NOMO-1 (cell line): ENCODE results near the gene NPTN.
"Not testable (repeated sequence)": the region's sequence is repeated elsewhere in the genome, so short reads cannot be mapped to it uniquely, and the experiment has no call there.

Source experiments
- DNase-seq, 2 experiments: peaks; one replicate each; lab custom pipeline; 2025; ENCODE audit not compliant: unreplicated experiment in 2 of 2; lab: John Stamatoyannopoulos, UW

The NPTN gene

DNA sequence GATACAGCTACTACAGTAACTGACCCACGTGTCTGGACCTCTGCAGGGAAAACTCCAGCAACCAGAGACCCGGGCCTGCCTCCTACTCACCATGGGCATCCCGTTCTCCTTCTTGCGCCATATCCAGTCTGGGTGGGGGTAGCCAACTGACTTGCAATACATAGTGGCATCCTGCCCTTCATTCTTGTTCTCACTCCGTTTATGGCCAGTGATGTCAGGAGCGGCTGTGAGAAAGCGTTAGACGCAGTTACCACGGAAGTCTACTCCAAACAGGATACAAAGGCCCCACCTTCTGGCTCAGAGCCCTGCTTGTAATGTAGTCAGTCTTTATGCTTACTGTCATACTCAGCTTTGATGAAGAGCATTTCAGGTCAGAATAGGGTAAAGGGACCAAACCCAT is 59.6 kb downstream of the NPTN start:
- no peak for DNase-seq

DNA sequence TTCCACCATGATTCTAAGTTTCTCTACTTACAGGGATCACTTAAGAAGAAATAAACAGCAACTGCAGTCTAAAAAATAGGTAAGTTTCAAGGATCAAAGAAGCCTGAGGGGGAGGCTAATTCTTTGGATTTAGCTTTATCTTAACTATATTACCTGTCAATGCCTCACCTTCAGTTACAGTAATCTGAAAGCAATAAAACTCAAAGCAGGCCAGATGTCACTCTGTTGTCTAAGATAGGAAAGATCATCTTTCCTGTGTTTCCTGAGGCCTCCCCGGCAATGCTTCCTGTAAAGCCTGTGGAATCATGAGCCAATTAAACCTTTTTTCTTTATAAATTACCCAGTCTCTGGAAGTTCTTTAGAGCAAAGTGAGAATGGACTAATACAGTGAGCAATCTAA is 60.2 kb downstream of the NPTN start:
- no peak for DNase-seq

DNA sequence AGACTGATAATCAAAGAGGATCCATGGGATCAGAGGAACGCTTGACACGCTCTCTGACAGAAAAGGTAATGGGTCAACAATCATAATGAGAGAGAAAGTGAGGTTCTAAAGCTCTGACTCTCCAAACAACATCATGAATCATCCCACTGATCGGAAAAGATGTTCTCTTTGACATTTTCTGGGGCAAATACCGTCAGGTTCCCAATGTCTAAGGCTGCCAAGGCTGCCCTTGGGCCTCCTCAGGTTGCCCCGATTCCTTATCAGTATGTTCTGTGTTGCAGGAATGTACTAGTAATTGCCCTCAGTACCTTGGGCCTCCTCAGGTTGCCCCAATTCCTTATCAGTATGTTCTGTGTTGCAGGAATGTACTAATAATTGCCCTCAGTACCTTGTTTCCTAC is 60.9 kb downstream of the NPTN start:
- DNase-seq = no peak

DNA sequence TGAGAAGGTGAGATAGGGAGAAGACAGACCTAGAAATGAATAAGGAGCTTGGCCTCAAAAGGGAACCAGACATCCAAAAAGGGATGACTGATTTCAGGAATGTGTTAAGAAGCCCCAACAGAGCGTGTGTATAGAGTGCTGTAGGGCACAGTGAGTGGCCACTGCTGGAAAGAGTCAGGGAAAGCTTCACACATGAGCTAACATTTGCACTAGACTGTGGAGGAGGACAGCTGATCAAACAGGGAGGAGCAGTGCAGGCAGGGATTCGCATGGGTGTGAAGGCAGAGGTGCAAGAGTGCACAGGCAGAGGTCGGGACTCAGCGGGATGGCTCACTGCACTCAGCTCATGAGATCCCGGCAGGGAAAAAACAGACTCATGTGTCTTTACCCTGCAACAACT is 61.8 kb downstream of the NPTN start:
- DNase-seq = no peak

DNA sequence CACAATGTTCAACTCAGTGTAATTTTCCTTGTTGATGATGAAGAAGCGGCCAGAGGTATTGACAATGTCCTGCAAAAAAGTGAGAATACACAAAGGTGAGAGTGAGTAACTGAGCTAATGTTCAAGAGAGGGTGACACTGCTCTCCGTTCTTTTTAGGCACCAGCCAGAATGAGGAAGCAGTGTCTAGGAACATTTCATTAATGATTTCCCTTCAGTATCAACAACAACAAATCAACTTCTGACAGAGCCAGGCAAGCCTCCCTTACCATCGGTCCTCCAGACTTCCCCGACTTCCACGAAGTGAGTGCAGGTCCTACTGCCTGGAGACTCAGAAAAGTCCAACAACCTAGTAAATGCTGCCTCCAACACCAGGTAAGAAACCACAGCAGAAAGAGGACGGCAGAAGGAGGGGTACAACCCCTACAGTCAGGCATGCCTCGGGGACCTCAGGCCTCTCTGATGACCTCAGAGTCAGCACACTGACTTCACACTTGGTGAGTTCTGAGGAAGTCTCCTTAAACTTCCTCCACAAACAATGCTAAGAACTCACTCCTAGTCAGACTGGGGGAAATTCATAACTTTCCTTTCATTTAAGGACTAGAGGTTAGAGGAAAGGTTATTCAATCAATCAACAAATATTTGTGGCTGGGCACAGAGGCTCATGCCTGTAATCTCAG is 62.7 kb downstream of the NPTN start:
- DNase-seq = no peak

DNA sequence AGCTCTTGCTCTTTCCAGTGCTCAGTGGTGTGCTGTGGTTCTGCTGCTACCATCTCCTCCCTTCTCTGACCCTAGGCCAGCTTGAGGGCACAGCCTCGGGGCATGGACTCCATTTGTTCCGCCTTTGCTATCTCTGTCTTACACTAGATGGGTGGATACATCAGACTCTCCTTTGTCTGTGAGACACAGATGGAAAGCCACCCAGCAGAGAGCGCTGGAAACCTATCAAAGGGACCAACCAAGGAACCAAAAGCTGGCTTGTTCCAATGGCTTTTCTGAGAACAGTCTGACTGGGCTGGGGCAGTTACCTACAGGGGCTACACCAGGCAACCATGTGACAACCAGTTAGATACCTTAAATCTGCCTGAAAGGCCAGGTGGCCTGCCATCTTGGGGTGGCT is 63.8 kb downstream of the NPTN start:
- no peak for DNase-seq

- DNase-seq = no peak
Measured at GRCh38 chr15:73568564-73569280, 64.5 kb downstream of the NPTN start.

GRCh38 chr15:73567020-73567419 is 66.2 kb downstream of the NPTN start:
- no peak for DNase-seq

GRCh38 chr15:73564255-73564654 is 68.9 kb downstream of the NPTN start:
- peak; percentile 40 to 67 for DNase-seq

DNA sequence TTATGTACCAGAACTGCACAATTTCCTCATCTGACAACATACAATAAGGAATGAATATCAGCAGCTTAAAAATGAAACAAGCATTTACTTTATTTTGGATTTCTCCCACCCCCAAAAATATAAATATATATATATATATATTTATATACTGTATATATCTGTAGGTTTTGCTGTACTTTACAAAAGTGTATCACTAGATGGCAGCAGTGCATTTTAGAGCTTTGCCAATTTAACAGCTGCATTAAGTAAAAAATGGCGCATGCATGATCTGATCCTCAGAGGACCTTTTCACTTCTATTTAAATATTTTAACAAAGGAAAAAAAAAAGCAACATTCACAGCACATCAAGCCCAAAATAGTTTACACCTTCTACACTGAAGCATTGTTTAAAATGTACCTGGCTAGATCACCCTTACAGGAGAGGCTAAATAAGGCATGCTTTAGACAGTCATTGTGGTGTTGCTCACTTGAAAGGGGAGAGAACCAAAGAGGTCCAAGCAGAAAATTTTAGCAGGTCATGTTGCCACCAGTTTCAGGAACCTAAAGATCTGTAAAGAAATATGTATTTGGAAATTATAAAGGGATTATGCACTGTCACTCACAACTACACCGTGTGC is 72.6 kb downstream of the NPTN start:
- DNase-seq = peak in 1 of 2 experiments; percentile 49

DNA sequence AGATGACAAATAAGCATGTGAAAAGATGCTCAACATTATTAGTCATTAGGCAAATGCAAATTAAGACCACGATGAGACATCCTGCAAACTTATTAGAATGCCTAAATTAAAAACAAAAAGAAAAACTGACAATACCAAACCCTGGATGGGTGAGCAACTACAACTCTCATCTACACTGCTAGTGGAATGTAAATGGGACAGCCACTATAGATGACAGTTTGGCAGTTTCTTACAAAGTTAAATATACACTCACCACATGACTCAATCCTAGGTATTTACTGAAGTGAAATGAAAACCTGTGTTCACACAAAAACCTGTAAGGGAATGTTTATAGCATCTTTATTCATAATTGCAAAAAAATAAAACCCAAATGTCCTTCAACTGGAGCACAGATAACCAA is 74.7 kb downstream of the NPTN start:
- no peak for DNase-seq

GRCh38 chr15:73555080-73555479 is 78.1 kb downstream of the NPTN start:
- no peak for DNase-seq

- no peak for DNase-seq
Measured at GRCh38 chr15:73550190-73550589, 83.0 kb downstream of the NPTN start.

DNA sequence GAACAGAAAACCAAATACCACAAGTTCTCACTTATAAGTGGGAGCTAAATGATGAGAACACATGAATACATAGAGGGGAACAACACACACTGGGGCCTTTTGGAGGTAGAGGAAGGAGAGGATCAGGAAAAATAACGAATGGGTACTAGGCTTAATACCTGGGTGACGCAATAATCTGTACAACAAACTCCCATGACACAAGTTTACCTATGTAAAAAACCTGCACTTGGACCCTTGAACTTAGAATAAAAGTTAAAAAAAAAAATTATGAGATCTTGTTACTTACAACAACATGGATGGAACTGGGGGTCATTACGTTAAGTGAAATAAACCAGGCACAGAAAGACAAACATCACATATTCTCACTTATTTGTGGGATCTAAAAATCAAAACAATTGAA is 84.3 kb downstream of the NPTN start:
- DNase-seq = not testable (repeated sequence)

GRCh38 chr15:73541479-73541878 is 91.7 kb downstream of the NPTN start:
- no peak for DNase-seq

DNA sequence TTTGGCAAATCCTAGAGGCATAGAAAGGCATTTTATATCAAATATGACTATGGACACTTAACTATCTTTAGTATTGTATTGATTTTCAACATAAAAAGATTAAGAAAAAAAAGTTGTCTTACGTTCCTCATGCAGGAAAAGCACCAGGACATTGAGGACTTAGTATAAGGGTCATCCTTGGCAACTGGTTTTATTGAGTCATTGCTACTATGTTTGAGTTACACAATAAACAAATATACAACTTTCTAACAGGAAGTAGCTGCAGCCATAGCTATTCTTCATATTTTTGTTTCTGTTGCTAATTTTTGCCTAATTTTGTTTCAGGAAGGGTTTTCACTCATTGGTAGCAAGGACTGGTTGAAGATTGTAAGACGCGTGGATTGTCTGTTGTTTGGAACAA is 93.0 kb downstream of the NPTN start:
- DNase-seq = peak in 1 of 2 experiments; percentile 45

DNA sequence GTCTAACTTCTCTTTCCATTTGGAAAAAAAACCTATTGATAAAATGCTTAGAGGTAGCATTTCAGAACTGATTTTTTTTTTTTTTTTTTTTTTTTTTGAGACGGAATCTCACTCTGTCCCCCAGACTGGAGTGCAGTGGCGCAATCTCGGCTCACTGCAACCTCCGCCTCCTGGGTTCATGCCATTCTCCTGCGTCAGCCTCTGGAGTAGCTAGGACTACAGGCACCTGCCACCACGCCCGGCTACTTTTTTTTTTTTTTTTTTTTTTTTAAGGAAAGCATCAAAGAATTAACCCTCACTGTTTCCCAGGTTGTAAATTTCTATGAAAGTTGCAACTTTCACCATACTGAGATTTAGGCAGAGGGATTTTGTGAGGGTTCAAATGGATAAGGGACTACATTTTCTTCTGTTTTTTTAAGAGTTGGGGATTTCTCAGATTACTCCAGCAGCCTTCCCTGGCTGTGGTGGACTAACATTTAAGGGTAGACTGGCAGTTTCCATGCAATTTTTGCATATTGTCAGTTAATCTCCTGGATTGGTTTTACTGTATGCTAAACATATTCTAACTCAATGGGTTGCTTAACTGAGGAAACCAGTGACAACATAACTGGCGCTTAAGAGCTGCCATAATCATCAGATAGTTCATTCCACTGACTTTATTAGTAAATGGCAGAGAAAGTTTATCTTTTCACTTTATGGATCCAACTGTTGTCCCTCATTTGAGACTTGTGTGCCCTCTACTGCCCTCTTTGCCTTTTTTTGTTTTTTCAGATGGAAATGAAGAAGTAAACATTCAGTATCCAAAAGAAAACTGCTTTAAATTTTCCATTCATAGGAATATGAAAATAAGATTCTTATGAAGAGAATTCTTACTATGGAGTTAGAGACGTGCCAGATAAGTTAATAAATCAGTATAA is 93.7 kb downstream of the NPTN start:
- DNase-seq = peak in 1 of 2 experiments; percentile 30

DNA sequence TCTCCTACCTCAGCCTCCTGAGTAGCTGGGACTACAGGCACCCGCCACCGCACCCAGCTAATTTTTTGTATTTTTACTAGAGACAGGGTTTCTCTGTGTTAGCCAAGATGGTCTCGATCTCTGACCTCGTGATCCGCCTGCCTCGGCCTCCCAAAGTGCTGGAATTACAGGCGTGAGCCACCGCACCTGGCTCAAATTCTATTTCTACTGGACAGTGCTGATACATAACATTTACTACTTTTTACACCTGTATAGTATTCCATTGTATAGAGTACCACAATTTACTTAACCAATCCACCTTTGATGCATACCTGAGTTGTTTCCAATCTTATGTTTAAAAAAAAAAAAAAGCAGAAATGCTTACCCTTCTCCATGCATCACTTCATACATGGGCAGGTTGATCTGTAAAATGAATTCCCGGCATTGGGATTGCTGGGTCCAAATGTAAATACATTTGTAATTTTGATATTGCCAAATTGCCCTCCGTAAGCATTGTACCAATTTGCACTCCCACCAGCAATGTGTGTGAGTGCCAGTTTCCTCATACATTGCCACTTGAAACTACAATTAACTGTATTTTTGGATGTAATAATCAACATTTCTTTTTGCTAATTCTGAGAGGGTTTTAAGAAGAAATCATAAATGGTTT is 94.5 kb downstream of the NPTN start:
- DNase-seq = no peak

DNA sequence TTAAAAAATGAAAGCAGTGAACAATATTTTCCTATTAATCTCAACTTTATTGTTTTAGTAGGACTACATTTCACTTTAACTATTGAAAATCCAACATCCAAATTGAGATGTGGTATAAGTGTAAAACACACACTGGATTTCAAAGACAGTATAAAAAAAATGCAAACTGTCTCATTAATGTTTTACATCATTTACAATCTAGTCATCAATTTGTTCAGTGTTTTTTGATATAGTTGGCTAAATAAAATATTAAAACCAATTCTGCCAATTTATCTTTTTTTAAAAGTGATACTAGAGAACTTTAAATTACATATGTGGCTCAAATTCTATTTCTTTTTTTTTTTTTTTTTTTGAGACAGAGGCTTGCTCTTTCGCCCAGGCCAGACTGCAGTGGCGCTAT is 95.1 kb downstream of the NPTN start:
- DNase-seq = no peak

- DNase-seq = no peak
Measured at GRCh38 chr15:73530649-73531048, 102.5 kb downstream of the NPTN start.

DNA sequence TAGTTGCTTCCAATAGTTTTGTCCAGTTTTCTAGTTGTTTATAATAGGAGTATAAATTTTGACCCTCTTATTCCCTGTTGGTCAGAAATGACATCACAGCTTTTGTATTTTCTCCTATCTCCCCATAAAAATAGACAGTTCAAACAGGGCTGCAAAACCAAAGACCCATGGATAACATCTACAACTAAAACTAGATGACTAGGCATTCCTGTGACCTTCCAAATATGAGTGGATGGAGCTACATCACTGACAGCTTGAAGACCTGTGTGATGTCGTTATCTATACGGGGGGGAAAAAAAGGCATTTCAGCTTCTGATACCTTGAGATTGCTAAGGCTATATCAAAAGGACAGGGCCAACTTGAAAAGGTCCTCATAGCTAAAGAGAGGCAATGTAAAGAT is 105.6 kb downstream of the NPTN start:
- DNase-seq = no peak
